GM19468 (cell line): ENCODE measurements around the gene C11orf24.

Source experiments
- ATAC-seq: cut with Tn5 transposase; IDR thresholded peaks from one replicate; pipeline ENCODE4 v1.9.1; 2021; ENCODE audit warnings: mild to moderate bottlenecking, moderate library complexity, moderate number of reproducible peaks; ENCODE audit not compliant: unreplicated experiment; ENCODE audit errors: extremely low read depth

Gene C11orf24

GRCh38 chr11:68273026-68273738, 1.4 kb upstream of the C11orf24 start:
- ATAC-seq: no peak

- no peak for ATAC-seq
Measured at GRCh38 chr11:68271023-68271780, 571 bp downstream of the C11orf24 start.

- ATAC-seq: no peak
Measured at GRCh38 chr11:68270196-68271022, 1.4 kb downstream of the C11orf24 start.

- no peak for ATAC-seq
Measured at GRCh38 chr11:68269414-68270081, 2.2 kb downstream of the C11orf24 start.

GRCh38 chr11:68267881-68268240, 3.9 kb downstream of the C11orf24 start:
- ATAC-seq: no peak

- no peak for ATAC-seq
Measured at GRCh38 chr11:68266936-68267880, 4.6 kb downstream of the C11orf24 start.

GRCh38 chr11:68266121-68266891, 5.5 kb downstream of the C11orf24 start:
- ATAC-seq: no peak

- no peak for ATAC-seq
Measured at GRCh38 chr11:68264741-68265540, 6.8 kb downstream of the C11orf24 start.

- no peak for ATAC-seq
Measured at GRCh38 chr11:68264244-68264643, 7.5 kb downstream of the C11orf24 start.

GRCh38 chr11:68263444-68264035, 8.2 kb downstream of the C11orf24 start:
- no peak for ATAC-seq

- ATAC-seq: no peak
Measured at GRCh38 chr11:68262544-68262827, 9.3 kb downstream of the C11orf24 start.

GRCh38 chr11:68261749-68262543, 9.8 kb downstream of the C11orf24 start:
- ATAC-seq: no peak

- no peak for ATAC-seq
Measured at GRCh38 chr11:68261006-68261405, 10.8 kb downstream of the C11orf24 start.

- no peak for ATAC-seq
Measured at GRCh38 chr11:68260484-68260883, 11.3 kb downstream of the C11orf24 start.

- ATAC-seq: no peak
Measured at GRCh38 chr11:68259122-68259959, 12.4 kb downstream of the C11orf24 start.

- ATAC-seq: no peak
Measured at GRCh38 chr11:68258363-68258765, 13.4 kb downstream of the C11orf24 start.
